Fibroblast of skin of abdomen (primary cell): ENCODE data around the gene RIMS3. TPM values are rescaled to one million over a fixed set of nuclear protein-coding genes. Genes with fewer than 3 reads are reported as not detected.
"Not testable (repeated sequence)": the region's sequence is repeated elsewhere in the genome, so short reads cannot be mapped to it uniquely, and the experiment has no call there.

Experiments used
- DNase-seq: peaks from one replicate; pipeline ENCODE4 v3.0.0-alpha.2; 2013
- polyA plus RNA-seq, 2 experiments: library from polyadenylated mRNA; unstranded; fragments of 120-200 nt; gene quantifications; one replicate each; pipeline ENCODE4 v1.2.1, GENCODE V29; 2013; ENCODE audit not compliant: insufficient read length in 2 of 2

Gene RIMS3
- 1.2 TPM for polyA plus RNA-seq (2013, experiment 1 of 2; ENCODE audit: insufficient read length)
- 1.2 TPM for polyA plus RNA-seq (2013, experiment 2 of 2; ENCODE audit: insufficient read length)

DNA sequence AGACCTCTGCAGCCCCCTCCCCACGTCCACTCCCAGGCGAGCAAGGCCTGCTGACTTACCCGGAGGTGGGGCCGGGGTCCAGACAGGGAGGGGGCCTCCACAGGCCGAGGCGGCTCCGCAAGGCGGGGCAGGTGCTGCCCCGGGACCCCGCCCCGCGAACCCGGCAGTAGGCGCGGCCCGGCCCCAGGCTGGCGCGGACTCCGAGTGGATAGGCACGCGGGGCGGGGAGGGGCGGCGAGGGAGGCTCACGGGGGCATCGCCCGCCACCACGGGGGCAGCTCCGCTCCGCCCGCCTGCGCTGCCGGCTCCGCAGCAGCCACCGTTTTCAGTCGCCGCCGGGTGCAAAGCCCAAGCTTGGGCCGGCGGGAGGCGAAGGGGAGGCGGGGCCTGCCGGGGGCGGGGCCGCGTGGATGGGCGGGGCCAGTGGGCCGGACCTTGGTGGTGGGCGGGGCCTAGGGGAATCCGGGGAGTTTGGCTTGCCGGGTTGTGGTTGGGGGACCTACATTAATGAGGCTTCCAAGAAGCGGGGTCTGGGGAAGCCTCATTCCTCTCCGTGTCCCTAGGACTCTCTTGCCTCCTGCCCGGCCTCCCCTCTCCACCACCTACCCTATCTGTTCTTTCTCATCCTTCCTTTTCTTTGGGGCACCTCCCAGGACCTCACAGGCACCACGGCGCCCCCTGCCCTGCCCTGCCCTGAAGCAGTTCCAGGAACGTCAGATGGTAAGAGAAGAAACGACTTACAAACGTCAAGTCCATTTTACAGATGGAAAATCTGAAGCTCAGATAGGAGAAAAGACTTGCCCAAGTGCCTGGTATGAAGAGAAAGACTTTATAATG, at the start of gene RIMS3:
Gene RIMS3, minus strand, starts transcription at position 348 of the 837 bp plus-strand sequence. CDS start 23,757 bp downstream, outside the sequence.
- peak; percentile 49 for DNase-seq

DNA sequence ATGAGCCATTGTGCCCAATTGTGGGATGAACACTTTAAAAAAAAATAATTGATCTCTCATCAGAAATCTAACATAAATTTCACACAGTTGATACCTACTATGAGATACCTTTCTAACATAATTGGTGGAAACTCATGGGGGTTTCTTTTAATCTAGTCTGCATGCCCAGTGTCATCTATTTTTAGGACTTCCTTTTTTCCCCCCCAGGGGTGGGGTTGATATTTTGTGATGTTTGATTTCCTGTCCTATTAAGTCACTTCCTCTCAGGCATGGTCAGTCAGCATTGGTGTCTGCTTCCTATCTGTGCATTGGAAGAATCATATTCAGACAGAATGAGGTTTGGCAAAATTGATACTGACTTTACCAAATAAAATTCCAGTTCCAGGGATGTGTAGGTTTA, 47.5 kb upstream of the RIMS3 start:
- no peak for DNase-seq

DNA sequence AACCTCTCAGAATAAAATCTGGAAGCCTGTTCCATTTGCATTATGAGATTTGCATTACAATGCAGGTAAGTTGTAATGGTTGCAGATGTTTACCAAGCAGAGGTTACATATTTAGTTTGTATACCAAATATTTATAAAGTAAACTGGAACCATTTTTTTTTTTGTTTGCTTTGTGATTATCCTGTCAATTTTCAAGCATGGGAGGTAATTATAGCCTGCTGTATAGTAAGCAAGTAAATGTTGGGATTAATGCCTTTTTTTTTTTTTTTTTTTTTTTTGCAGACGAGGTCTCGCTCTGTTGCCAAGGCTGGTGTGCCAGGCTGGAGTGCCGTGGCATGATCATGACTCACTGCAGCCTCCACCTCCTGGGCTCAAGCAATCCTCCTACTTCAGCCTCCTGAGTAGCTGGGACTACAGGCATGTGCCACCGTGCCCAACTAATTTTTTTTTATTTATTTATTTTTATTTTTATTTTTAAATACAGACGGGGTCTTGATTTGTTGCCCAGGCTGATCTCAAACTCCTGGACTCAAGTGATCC, 47.0 kb upstream of the RIMS3 start:
- no peak for DNase-seq

DNA sequence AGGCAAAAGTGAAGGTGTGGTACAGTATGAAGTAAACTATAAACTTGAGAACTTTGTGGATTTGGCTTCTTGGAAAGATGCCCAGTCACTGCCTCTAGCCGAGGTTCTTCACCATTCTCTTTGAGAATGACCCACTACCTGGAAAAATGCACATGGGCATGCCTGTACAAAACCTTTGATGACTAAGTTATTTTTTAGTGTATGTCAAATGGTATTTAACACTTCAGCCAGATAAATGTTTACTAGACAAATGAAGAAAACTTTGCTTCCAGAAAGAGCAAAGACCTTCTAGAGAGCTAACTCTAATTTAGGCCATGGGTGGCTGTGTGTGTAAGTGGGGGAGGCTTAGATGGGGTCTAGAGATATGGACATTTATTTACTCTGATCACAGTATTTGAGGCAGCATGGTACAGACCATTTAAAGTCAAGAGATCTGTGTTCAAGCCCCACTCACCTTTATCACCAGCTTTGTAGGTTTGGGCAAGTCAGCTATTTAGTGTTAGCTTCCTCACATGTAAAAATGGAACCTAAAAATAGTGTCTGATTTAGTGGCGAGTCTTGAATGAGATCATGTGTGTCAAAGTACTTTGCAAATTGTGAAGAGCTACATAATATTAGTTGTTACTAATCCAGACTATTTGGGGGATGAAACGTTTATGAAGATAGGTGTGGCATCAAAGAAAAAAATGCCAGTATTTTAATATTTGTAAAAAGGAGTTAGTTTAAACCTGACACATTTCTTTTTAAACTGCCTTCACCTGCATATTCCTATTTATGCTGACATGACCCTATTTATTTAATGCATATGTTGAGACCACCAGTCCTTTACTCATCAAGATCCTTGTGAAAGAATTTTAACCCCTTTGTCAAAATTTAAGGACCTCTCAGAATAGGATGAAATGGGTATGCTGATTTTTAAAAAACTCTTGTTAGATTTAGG, 46.3 kb upstream of the RIMS3 start:
- peak; percentile 68 for DNase-seq

DNA sequence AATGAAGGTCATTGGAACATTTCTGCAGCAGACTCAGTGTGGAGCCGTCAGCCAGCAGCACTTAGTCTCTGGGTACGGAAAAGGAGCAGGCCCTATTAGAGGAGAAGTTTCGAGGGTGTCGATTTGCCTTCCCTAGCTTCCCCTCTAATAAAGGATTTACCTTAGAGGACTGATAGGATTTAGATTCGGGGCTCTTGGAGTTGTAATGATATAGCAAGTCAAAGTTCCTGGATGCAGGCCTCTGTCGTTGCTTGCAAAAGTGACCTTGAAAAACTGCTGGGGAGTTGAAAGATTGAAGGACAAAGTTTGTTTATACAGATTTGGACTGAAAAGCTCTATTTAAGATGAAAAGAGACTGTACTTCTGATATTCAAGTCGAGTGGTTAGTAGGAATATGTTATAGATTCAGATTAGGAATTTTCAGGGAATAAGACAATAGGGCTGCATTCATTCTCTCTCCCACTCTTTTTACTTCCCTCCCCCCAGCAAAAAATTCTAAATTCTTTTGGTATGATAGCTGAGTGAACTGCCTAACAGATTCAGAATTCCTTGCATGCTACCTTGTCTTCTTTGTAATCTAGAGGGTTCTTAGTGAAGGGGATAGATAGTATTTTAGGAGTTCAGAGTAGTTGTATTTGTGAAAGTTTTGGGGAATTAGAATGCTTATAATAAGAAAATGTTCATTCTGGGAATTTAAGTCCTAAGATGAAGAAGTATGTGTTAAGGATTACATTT, 45.3 kb upstream of the RIMS3 start:
- DNase-seq, result no peak

DNA sequence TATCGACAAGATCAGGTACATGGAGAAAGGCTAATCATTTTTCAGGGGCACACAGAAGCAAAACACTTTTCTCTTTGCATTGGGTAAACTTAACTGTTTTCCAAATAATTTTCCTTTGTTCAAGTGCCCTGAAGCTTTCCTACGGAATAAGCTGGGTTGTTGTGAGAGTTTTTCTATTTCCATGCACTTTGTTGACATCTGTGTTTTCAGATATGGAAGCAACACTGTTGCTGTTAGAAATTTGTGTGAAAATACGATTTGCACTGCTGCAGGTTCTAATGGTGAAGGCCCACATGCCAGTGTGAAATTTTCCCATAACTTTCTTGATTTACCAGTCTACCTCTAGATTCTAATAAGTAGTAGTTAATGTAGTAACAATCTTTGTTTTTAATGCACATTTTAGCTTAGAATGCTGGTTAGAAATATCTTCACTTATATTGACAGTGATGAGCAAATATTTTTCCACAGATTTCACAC, 44.4 kb upstream of the RIMS3 start:
- no peak for DNase-seq

DNA sequence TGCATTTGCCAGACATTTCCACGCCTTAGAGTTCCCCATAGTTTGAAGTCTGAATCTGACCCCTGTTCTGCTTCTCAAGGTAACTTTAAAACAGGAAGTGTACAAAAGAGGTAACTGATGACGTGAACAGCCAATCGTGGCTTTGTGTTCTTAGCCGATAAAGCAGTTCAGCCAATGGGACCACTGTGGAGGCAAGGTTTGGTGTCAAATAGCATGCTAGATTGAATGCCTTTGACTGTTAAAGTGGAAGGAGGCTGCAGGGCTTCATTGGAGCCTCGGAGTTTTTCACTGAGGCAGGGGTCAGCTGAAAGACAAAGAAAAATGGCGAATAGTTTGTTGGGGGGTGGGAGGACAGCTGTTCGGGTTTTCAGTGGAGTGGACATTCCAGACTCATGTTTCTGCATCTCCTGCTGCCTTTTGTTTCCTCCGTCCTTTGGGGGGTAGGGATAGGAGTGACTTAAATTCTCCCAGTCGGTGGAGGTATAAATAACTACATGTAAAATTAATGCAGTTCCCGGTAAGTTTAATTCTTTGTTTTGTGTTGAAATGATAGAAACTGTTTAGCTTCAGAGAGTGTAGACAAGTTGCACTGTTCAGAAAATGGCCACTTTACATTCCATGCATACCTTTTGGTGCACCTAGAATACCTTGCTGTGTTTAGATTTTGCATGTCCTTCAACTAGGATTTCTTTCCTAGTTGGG, 43.8 kb upstream of the RIMS3 start:
- DNase-seq, result peak; percentile 95

DNA sequence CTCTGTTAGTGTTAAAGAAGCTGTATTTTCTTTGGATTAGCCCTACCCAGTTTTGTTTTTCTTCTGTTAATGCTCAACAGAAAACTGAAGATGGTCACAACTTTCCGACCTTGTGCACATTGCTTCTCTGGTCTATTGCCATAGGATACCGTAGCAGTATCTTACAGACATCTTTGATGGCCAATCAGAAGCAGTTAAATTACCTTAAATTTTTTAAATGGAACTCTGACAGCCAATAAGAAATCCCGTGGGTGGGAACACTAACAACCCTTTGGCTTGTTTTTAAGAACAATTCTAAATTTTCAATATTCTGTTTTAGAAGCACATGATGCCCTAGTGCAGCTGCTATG, 43.2 kb upstream of the RIMS3 start:
- peak; percentile 87 for DNase-seq

DNA sequence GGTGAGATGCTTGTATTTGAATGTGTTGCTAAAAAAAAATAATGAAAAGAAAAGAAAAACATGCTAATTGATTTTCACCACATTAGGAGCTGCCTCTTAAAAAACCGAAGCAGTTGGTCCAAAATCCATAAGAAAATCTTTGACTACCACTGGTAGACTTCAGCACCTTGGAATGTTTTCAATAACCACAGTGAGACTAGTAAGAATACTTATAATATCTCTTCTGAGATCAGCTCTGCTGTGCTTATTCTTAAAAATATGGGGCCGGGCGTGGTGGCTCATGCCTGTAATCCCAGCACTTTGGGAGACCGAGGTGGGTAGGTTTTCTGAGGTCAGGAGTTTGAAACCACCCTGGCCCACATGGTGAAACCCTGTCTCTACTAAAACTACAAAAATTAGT, 41.1 kb upstream of the RIMS3 start:
- DNase-seq, result no peak

DNA sequence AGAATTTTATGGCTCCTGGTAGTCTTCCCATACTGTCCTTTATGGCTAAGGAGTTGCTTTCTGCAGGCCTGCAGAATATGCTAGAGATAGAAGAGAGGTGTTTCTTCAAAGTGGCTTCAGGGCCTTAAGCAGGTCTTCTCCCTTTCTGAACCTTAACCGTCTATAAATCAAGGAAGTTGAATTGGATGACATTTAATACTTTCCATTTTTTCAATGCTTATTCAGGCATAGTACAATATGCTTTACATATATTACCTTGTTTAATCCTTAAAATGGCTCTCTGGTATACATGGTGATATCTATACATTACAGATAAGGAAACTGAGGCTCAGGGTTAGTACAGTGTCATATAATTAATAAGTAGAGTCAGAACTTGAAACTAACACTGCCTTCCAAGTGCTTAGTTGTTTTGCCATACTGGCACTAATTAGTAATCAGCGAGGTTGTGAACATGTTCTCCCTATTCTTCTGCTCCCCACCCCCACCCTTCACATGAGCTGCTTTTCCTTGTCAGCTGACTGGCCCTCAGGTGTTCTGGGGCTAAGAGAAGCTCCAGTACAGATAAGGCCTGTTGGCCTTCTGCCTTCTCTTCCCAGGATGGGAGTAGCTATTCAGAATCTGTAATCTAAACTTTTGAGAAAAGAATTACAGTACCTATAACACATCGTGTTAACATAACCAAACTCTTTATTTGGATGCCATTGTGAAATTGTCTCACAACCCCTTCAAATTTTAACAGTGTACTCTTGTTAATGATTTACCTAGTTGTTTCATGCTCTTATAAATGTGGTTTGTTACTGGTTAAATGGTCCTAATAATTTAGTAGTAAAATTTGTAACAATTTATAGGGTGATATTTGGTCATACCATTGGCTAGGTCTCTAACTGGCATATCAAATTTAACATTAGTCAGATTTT, 39.6 kb upstream of the RIMS3 start:
- no peak for DNase-seq

DNA sequence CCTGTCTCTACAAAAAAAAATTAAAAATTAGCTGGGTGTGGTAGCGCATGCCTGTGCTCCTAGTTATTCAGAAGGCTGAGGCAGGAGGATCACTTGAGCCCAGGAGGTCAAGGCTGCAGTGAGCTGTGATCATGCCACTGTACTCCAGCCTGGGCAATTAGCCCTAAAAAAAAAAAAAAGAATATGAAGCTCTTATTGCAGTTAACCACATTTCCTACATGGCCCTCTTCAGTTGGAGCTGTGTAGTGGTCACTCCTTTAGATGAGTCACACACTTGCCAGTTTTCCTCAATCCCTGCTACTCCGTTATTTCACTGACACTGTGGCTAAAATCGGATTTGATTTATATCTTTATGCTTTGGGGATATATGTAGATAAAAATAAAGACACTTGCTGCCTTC, 37.8 kb upstream of the RIMS3 start:
- DNase-seq, result peak; percentile 75

DNA sequence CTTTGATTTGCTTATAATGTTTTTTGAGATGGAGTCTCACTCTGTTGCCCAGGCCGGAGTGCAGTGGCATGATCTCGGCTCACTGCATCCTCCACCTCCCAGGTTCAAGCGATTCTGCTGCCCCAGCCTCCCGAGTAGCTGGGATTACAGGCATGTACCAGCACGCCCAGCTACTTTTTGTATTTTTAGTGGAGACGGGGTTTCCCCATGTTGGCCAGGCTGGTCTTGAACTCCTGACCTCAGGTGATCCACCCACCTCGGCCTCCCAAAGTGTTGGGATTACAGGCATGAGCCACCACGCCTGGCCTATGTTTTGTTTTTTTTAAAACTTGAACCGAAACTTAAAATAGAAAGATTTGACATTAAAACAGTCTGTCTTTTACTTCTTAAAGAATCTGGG, 37.3 kb upstream of the RIMS3 start:
- DNase-seq, result not testable (repeated sequence)

DNA sequence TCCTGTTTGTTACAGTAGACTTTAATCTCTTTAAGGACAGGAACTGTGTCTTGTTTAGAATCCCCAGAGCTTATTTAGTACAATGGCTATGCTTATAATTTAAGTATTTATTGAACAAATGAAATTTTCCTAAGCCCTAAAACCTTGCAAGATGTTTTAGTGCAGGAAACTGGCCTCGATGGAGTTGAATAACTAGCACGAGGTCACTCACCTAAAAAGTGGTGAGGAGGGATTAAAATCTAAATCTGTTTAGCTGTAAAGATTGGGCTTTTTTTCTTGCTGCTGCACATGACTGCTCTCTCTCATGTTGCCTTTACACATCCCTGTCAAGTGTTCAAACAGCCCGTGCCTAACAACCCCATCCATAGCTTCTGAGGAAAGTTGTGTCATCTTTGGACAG, 36.2 kb upstream of the RIMS3 start:
- DNase-seq, result no peak

DNA sequence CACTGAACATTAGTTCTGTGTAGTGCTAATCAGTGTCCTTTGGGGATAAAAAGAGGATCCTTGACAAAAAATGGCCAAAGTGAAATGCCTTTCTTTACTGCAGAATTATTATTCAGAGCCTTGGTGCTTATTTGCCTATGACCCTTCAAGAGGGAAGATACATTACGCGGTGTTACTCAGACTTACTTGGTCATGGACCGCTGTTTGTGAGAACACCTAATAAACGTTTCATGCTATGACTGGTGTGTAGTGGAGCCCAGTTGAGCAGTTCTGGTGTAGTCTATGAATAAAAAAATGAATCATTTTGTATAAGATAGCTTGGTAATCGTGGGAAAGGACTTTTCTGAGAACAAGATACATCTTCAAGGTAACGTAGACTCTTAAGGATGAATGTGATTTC, 34.3 kb upstream of the RIMS3 start:
- no peak for DNase-seq

DNA sequence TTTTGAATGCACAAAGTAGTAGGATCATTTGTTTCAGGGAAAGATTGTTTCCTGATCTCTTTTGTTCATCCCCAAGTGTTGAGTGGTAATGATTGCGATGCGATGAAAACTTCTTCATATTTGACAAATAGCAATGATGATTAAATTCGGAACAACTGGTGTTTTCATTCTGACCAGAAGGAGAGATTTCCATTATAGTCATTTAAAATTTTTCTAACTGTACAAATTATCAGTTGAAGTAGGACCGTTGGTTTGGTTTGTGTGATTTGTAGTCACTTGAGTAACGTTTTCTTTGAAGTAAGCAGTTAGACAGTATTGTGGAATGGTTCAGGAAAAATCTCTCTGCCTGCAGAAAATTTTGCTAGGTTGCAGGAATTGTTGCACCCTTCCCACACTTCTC, 32.0 kb upstream of the RIMS3 start:
- DNase-seq, result no peak

DNA sequence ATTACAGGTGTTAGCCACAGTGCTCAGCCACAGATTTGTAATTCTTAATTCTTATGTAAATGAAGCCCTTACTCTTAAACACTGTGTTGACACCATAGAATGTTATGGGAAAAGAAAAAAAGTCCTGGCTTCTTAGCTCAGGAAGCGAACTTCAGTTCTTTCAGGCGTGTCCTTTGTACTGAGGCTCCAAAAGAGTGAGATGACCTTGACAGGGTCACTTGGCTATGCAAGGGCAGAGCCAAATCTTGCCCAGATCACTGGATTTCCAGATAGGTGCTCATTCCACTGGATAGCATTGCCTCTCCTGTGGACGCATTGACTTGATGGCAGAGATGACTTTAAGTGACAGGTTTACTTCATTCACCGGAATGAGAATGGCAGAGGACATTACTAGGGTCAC, 30.8 kb upstream of the RIMS3 start:
- DNase-seq, result no peak

DNA sequence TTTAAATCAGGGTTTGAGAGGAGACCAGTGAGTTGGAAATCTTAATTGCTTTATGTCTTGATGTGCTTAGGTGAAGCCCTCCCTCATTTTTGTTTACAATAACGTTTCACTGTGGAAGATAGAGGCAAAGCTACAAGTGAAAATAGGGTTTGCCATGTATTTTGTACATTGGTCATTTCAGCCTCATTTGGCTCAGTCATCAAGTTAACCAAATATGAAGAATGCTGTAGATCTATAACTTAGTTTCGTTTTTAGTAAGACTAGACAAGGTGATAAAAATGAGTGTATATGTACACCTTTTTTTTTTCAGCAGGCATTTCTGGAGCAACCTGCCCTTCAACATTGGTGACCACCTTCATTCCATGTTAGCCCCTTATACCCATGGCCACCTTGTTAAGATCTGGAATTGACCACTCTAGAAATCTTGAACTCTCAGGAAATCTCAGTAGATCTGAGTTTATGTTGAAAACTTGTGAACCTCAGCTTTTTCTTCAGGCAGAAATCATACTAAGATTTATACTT, 28.9 kb upstream of the RIMS3 start:
- DNase-seq, result no peak

DNA sequence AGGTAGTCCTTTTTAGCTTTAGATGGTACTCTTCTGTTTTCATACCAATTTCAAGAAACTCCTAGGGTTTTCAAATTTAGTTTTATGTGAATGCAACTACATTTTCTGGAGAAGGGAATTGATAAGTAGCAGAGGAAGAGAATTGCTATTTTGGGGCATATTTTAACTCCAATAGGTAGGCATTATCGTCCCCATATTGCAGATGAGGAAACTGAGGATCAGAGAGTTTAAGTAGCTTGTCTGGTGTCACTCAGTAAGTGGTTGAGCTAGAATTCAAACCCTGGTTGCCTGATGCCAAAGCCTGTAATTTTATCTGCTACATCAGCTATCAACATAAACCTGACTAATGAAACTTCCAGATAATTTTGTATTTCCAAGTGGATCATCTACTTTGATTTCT, 27.9 kb upstream of the RIMS3 start:
- DNase-seq, result no peak

DNA sequence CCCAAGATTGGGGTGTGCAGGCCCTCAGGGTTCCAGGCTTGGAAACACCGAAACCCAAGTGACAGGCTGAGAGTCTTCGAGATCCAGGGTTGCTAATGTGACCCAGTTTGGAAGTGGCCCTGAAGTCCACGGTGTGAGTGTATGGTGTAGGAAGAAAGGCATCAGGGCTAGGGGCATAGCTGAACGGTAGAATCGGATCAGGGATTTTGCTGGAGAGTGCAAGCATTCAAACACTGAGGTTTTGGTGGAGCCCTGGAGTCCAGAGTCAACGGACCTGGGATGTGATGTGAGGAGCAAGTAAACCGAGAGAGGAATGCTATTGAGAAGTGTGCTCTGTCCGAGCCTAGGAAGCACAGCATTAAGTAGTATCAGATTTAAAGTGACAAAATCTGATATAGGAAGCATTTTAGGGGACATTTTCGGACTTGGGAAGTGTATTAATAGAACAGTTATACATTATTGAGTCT, 27.0 kb upstream of the RIMS3 start:
- no peak for DNase-seq
